Muscle layer of colon (tissue), 2 donors: ENCODE measurements around the gene PPIF.

Experiments used
- H3K27ac ChIP-seq: one replicate; pipeline ENCODE4 v1.7.0; 2013; ENCODE audit warnings: low read depth, mild to moderate bottlenecking, low read length, moderate library complexity
- H3K27me3 ChIP-seq, 2 donors: one replicate each; pipeline ENCODE4 v1.7.0; 2013; ENCODE audit warnings: low read length in 2 of 2, mild to moderate bottlenecking in 2 of 2; ENCODE audit not compliant: insufficient read depth in 2 of 2, control insufficient read depth in 1 of 2
- H3K36me3 ChIP-seq: one replicate; pipeline ENCODE4 v1.7.0; 2013; ENCODE audit warnings: mild to moderate bottlenecking, low read length; ENCODE audit not compliant: insufficient read depth
- H3K4me1 ChIP-seq: one replicate; pipeline ENCODE4 v1.7.0; 2013; ENCODE audit warnings: mild to moderate bottlenecking, low read length; ENCODE audit not compliant: insufficient read depth
- H3K4me3 ChIP-seq, 2 donors: one replicate each; pipeline ENCODE4 v1.7.0; 2013; ENCODE audit warnings: low read length in 2 of 2, low read depth in 1 of 2, mild to moderate bottlenecking in 1 of 2, moderate library complexity in 1 of 2
- H3K9ac ChIP-seq: one replicate; pipeline ENCODE4 v1.7.0; 2013; ENCODE audit warnings: low read length
- H3K9me3 ChIP-seq: one replicate; pipeline ENCODE4 v1.7.0; 2013; ENCODE audit warnings: mild to moderate bottlenecking, low read length
- donor health status: abdominal sarcoma.
- donor health status: Adenocarcinoma of cecum.

The PPIF gene

DNA sequence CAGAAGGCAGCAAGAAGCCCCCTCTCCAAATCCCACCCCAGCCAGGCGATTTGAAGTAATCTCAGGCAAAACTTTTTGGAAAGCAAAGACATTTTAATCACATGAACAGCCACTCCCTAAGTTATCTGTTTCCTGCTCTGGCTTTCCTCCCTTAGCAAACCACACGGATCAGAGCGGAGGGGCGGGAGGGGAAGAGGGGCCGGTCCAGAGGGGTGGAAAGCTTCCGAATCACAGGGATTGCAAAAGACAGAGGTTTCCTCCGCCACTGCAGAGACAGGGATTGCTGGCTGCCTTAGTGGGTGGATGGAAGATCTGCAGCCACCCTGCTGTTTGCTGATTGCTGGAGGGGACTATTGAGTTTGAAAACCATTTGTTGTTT, 57.0 kb downstream of the PPIF start:
- no peaks in the 10 kb centered on the region for H3K27me3 ChIP-seq
- no peaks in the 10 kb centered on the region for H3K36me3 ChIP-seq
- no peaks in the 10 kb centered on the region for H3K4me1 ChIP-seq
- H3K4me3 ChIP-seq: no peak overlapping the region
- H3K9me3 ChIP-seq: no peaks in the 10 kb centered on the region
- H3K27ac ChIP-seq: no peak overlapping the region
- peak overlapping the region; percentile 17 for H3K9ac ChIP-seq

DNA sequence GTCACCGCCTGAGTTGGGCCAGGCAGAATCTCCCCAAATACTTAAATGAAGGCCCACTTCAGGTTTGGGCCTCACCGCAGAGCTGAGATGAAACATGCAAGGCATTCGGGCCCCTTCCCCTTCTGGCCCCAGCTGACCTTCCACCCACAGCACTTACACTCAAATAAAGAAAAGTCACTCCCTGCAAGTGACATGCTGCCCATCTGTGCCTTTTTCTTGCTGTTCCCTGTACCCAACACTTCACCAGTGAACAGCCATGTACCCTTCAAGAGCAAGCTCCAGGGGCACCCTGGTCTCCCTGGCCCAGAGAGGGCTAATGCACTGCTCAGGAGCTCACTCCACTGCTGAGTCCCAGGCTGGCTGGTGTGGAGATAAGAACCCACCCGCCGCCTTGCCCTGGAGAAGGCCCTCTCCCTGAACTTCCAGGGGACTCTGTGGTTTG, 57.4 kb downstream of the PPIF start:
- Histone ChIP-seq H3K27me3 (no peaks in the 10 kb centered on the region), H3K36me3 (no peaks in the 10 kb centered on the region), H3K4me3 (no peak overlapping the region), H3K4me1 (no peaks in the 10 kb centered on the region), H3K27ac (no peak overlapping the region), H3K9ac (no peak overlapping the region), H3K9me3 (no peaks in the 10 kb centered on the region)
